ENCODE measurements around the gene RHOBTB3.
A peak's percentile ranks its signal among the peaks of the same experiment; 100 is the strongest.

The RHOBTB3 gene

GRCh38 chr5:95721582-95722295 is 9.4 kb upstream of the RHOBTB3 start:
- DNase-seq (ENCODE audit: low read depth, low spot score) = no peak
- no peak for TF ChIP-seq CTCF (IDR thresholded peaks at IDR 0.05; ENCODE audit: low read depth, low read length)
- in situ Hi-C loops (cut with HindIII; ENCODE audit: low sequenced_read_pairs) = no loop called here
- no peak overlapping the region for H3K4me3 ChIP-seq (ENCODE audit: low read depth, low read length)

GRCh38 chr5:95723632-95724369 is 7.3 kb upstream of the RHOBTB3 start:
- DNase-seq (ENCODE audit: low read depth, low spot score) = no peak
- no peak for TF ChIP-seq CTCF (IDR thresholded peaks at IDR 0.05; ENCODE audit: low read depth, low read length)
- no peak overlapping the region for H3K4me3 ChIP-seq (ENCODE audit: low read depth, low read length)
- in situ Hi-C loops (cut with HindIII; ENCODE audit: low sequenced_read_pairs) = no loop called here

GRCh38 chr5:95725071-95725820 is 5.9 kb upstream of the RHOBTB3 start:
- peak; percentile 52 for DNase-seq (ENCODE audit: low read depth, low spot score)
- H3K4me3 ChIP-seq (ENCODE audit: low read depth, low read length) = no peak overlapping the region
- in situ Hi-C loops (cut with HindIII; ENCODE audit: low sequenced_read_pairs) = no loop called here
- no peak for TF ChIP-seq CTCF (IDR thresholded peaks at IDR 0.05; ENCODE audit: low read depth, low read length)

- TF ChIP-seq CTCF (IDR thresholded peaks at IDR 0.05; ENCODE audit: low read depth, low read length) = no peak
- H3K4me3 ChIP-seq (ENCODE audit: low read depth, low read length) = no peak overlapping the region
- DNase-seq (ENCODE audit: low read depth, low spot score) = peak; percentile 45
- in situ Hi-C loops (cut with HindIII; ENCODE audit: low sequenced_read_pairs) = no loop called here
These were observed 5.0 kb upstream of the RHOBTB3 start for GRCh38 chr5:95725937-95726810.

GRCh38 chr5:95726811-95727763 is 4.0 kb upstream of the RHOBTB3 start:
- in situ Hi-C loops (cut with HindIII; ENCODE audit: low sequenced_read_pairs) = no loop called here

More at GRCh38 chr5:95726811-95727763, 4.0 kb upstream of the RHOBTB3 start:
- no peak for TF ChIP-seq CTCF (IDR thresholded peaks at IDR 0.05; ENCODE audit: low read depth, low read length)
- no peak for DNase-seq (ENCODE audit: low read depth, low spot score)
- H3K4me3 ChIP-seq (ENCODE audit: low read depth, low read length) = no peak overlapping the region

All from astrocyte of the spinal cord (primary cell).